Measurements from ENCODE around the gene UBN1.

Gene UBN1

GRCh38 chr16:4846901-4847773 is at the start of gene UBN1, which contains the start of gene GLYR1:
Gene UBN1 (plus strand): TSS chr16:4847481. CDS start chr16:4852918, 5,437 bp downstream.
Gene GLYR1 (minus strand): TSS chr16:4847288. CDS start chr16:4847265, 23 bp downstream.
- DNase-seq: peak; percentile 100

- DNase-seq: no peak
These were observed 49.5 kb upstream of the UBN1 start for GRCh38 chr16:4797805-4798252.

- no peak for DNase-seq
These were observed 48.8 kb upstream of the UBN1 start for GRCh38 chr16:4798456-4798855.

- no peak for DNase-seq
These were observed 48.0 kb upstream of the UBN1 start for GRCh38 chr16:4799171-4799855.

- peak; percentile 16 for DNase-seq
These were observed 46.8 kb upstream of the UBN1 start for GRCh38 chr16:4800290-4801041.

GRCh38 chr16:4801051-4801961 is 46.0 kb upstream of the UBN1 start:
- DNase-seq: no peak

GRCh38 chr16:4801962-4802658 is 45.2 kb upstream of the UBN1 start, which contains the start of gene ROGDI:
Gene ROGDI (minus strand): TSS chr16:4802633. CDS start chr16:4802571, 62 bp downstream.
- peak; percentile 19 for DNase-seq

GRCh38 chr16:4802659-4803287 is 44.5 kb upstream of the UBN1 start:
- peak; percentile 93 for DNase-seq

- peak; percentile 33 for DNase-seq
These were observed 43.9 kb upstream of the UBN1 start for GRCh38 chr16:4803401-4803844.

- no peak for DNase-seq
These were observed 43.2 kb upstream of the UBN1 start for GRCh38 chr16:4803898-4804762.

- DNase-seq: no peak
These were observed 42.0 kb upstream of the UBN1 start for GRCh38 chr16:4805231-4805630.

- no peak for DNase-seq
These were observed 41.0 kb upstream of the UBN1 start for GRCh38 chr16:4806280-4806679.

- no peak for DNase-seq
These were observed 36.0 kb upstream of the UBN1 start for GRCh38 chr16:4811242-4811641.

GRCh38 chr16:4811773-4812172 is 35.5 kb upstream of the UBN1 start:
- DNase-seq: no peak

- no peak for DNase-seq
These were observed 33.9 kb upstream of the UBN1 start for GRCh38 chr16:4813251-4814003.

- DNase-seq: no peak
These were observed 33.2 kb upstream of the UBN1 start for GRCh38 chr16:4814046-4814445.

GRCh38 chr16:4814542-4815173 is 32.6 kb upstream of the UBN1 start:
- DNase-seq: no peak

- DNase-seq: no peak
These were observed 26.6 kb upstream of the UBN1 start for GRCh38 chr16:4820652-4821051.

Measured in suppressor macrophage treated with lipopolysaccharide for 4 hours (primary cell).